ENCODE measurements around the gene GMPR. TPM values are rescaled to one million over a fixed set of nuclear protein-coding genes. Genes with fewer than 3 reads are reported as not detected.
A peak's percentile ranks its signal among the peaks of the same experiment; 100 is the strongest.

Gene GMPR
- total RNA-seq, 1 donor from 2014 or later, result 13.6 TPM

- no peak for DNase-seq (ENCODE audit: low read depth in 2 of 2)
Measured at GRCh38 chr6:16296061-16296670, 57.8 kb downstream of the GMPR start.

GRCh38 chr6:16299861-16300260 lies 61.5 kb downstream of the GMPR start:
- no peak for DNase-seq (ENCODE audit: low read depth in 2 of 2)

GRCh38 chr6:16301511-16301910 lies 63.1 kb downstream of the GMPR start:
- no peak for DNase-seq (ENCODE audit: low read depth in 2 of 2)

- DNase-seq (ENCODE audit: low read depth in 2 of 2), result peak in 1 of 2 donors; percentile 67
Measured at GRCh38 chr6:16302721-16303552, 64.5 kb downstream of the GMPR start.

- DNase-seq (ENCODE audit: low read depth in 2 of 2), result no peak
Measured at GRCh38 chr6:16305246-16305725, 66.9 kb downstream of the GMPR start.

GRCh38 chr6:16305788-16306187 lies 67.4 kb downstream of the GMPR start:
- DNase-seq (ENCODE audit: low read depth in 2 of 2), result no peak

- DNase-seq (ENCODE audit: low read depth in 2 of 2), result no peak
Measured at GRCh38 chr6:16306334-16306733, 67.9 kb downstream of the GMPR start.

- DNase-seq (ENCODE audit: low read depth in 2 of 2), result no peak
Measured at GRCh38 chr6:16311763-16312162, 73.4 kb downstream of the GMPR start.

GRCh38 chr6:16313732-16314131 lies 75.3 kb downstream of the GMPR start:
- no peak for DNase-seq (ENCODE audit: low read depth in 2 of 2)

GRCh38 chr6:16314296-16314695 lies 75.9 kb downstream of the GMPR start:
- no peak for DNase-seq (ENCODE audit: low read depth in 2 of 2)

- DNase-seq (ENCODE audit: low read depth in 2 of 2), result peak; percentile 22 to 53
Measured at GRCh38 chr6:16316741-16317251, 78.4 kb downstream of the GMPR start.

- DNase-seq (ENCODE audit: low read depth in 2 of 2), result peak in 1 of 2 donors; percentile 37
Measured at GRCh38 chr6:16318538-16318937, 80.2 kb downstream of the GMPR start.

- no peak for DNase-seq (ENCODE audit: low read depth in 2 of 2)
Measured at GRCh38 chr6:16318953-16319720, 80.8 kb downstream of the GMPR start.

- DNase-seq (ENCODE audit: low read depth in 2 of 2), result peak; percentile 81 to 97
Measured at GRCh38 chr6:16319813-16320532, 81.6 kb downstream of the GMPR start.

- DNase-seq (ENCODE audit: low read depth in 2 of 2), result no peak
Measured at GRCh38 chr6:16320533-16321340, 82.3 kb downstream of the GMPR start.

GRCh38 chr6:16321341-16321710 lies 82.9 kb downstream of the GMPR start:
- no peak for DNase-seq (ENCODE audit: low read depth in 2 of 2)

GRCh38 chr6:16321826-16322225 lies 83.4 kb downstream of the GMPR start:
- no peak for DNase-seq (ENCODE audit: low read depth in 2 of 2)

GRCh38 chr6:16322666-16323312 lies 84.4 kb downstream of the GMPR start:
- DNase-seq (ENCODE audit: low read depth in 2 of 2), result no peak

- no peak for DNase-seq (ENCODE audit: low read depth in 2 of 2)
Measured at GRCh38 chr6:16324184-16324583, 85.8 kb downstream of the GMPR start.
